CD4-positive, alpha-beta T cell treated with Interleukin-15 for 1 hour (primary cell): ENCODE measurements around the gene RGMA.
"Not testable (repeated sequence)": the region's sequence is repeated elsewhere in the genome, so short reads cannot be mapped to it uniquely, and the experiment has no call there.

Experiments
- DNase-seq: peaks from one replicate; pipeline ENCODE4 v3.0.0-alpha.2; 2020

Gene RGMA

GRCh38 chr15:93046721-93047120, 42.3 kb downstream of the RGMA start:
- no peak for DNase-seq

DNA sequence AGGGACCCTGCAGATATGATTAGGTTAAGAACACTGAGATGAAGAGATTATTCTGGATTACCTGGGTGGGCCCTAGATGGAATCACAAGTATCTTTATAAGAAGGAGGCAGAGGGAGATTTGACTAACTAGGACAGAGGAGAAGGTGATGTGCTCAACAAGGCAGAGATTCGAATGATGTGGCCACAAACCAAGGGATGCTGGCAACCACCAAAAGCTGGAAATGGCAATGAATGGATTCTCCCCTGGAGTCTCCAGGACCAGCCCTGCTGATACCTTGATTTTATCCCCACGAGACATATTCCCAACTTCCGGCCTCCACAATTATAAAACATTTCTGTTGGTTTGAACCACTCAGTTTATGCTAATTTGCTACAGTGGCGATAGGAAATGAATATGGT, 42.9 kb downstream of the RGMA start:
- no peak for DNase-seq

DNA sequence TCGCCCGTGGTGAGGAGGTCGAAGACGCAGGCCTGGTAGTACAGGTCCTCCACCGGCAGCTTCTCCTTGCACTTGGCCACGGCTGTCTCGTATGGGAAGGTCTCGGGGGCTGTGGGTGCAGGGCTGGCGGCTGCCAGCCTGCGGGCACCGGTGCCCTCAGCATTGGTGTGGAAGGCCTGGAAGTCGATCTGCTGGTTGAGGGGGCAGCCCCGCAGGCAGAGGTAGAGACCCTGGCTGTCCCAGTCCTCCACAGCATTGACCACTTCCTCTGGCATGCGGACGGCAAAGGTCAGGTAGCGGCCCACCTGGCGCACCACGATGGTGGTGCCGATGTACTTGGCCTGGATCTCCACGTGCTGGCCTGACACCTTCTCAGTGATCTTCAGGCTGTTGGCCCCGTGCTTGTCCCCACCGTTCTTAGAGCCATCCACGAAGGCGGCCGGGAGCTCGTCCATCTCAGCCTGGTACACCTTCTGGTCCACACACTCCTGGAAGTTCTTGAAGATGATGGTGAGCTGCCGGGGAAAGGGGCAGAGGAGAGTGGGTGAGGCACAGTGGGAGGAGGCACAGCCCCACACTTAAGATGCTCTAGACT, 43.7 kb downstream of the RGMA start:
- no peak for DNase-seq

DNA sequence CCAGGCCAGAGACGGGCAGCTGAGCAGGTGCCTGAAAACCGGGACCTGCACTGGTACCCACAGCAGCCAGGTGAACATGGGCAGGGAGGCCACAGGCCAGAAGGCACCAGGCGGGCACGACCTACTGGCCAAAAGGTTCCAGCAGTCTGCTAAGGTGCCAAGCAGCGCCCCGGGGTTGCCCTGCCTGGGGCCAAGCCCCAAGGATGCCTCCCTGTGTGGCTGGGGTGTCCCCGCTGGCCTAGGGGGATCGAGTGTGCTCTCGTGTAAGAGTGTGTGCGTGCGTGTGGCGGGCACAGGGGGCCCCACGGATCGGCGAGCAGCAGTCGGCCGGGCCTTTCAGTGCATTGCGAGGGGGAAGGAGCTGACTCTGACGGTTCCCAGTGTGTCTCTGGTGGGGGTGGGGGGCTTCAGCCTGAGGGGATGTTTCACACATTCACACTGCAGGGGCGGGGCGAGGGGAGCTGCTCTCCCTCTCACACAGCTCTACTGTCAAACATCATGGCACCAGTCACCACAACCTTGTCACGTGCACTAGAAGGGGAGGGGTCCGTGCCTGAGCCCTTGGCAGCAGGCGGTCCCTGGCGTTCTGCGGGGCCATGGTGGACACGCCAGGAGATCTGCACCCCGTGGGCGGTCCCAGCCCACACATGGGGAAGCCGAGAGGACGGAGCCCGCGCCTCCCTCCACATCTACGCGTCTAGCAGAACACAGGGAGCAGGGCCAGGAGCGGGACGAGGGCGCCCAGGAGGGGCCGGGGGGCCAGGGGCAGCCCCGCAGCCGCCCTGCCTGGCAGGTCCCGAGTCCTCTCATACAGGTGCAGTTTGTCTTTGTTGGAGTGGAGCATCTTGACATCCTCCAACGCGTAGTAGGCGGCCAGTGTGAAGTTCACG, 44.5 kb downstream of the RGMA start:
- no peak for DNase-seq

DNA sequence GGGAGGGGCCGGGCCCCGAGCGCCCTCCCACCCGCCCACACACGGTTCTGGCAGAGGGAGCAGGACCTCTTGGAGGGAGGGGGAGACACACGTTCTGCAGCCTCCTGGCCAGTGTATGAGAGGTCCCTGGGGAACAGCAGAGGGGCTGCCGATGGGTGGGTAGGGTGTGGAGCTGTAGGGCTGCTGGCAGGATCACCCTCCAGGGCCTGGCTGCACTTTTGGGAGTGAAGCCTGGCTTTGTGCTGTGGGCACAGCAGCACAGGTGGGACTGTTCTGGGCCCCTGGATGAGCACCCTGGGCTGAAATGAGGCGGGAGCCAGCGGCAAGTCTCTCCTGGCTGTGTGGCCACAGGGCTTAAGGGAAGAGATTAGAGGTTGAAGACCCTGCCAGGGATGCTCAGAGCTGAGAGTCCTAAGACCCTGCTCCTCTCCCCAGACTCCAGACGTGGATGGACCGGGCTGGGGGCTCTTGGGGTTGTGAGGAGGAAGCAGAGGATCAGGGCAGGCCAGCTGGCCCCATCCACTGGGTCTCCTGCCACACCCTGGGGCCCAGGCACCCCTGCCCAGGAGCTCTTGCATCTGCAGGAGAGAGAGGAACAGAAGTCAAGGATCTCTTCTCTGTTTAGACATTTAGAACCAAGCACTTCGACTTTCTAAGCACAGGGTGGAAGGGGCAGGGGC, 45.2 kb downstream of the RGMA start:
- DNase-seq: no peak

GRCh38 chr15:93042691-93043378, 46.2 kb downstream of the RGMA start:
- DNase-seq: no peak

DNA sequence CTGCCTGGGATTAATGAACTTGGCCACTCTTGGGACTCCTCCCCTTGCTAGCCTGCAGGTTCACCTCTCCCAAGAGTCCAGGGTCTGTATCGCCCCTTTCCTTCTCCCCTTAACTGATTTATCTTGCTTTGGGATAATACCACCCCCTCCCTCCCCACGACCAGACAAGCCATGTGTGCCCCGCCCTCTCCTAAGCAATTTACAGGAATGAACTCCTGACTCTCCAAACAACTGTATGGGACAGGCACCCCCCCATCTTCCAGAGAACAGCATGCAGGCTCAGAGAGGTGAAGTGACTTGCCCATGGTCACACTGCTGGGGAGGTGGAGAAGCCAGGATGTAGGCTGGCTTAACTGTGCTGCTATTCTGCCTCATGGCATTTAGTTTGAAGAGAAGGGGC, 46.8 kb downstream of the RGMA start:
- DNase-seq: no peak

DNA sequence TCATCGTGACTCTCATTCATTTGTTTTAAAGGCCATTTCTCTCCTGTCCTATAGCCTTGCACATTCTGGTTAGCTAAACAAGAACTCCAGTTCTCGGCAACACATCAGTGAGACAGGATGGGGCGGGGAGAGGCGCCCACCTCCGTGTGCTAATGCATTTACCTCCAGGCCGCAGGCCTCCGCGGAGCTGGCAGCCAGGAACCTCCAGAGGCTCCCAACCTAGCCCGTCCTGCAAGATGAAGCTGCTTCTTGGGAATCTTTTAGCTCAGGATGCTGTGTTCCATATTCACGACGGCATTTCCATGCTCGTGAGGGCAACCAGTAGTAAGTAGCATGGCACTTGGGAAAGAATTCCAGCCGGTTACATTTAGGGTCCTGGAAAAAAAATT, 47.9 kb downstream of the RGMA start:
- no peak for DNase-seq

DNA sequence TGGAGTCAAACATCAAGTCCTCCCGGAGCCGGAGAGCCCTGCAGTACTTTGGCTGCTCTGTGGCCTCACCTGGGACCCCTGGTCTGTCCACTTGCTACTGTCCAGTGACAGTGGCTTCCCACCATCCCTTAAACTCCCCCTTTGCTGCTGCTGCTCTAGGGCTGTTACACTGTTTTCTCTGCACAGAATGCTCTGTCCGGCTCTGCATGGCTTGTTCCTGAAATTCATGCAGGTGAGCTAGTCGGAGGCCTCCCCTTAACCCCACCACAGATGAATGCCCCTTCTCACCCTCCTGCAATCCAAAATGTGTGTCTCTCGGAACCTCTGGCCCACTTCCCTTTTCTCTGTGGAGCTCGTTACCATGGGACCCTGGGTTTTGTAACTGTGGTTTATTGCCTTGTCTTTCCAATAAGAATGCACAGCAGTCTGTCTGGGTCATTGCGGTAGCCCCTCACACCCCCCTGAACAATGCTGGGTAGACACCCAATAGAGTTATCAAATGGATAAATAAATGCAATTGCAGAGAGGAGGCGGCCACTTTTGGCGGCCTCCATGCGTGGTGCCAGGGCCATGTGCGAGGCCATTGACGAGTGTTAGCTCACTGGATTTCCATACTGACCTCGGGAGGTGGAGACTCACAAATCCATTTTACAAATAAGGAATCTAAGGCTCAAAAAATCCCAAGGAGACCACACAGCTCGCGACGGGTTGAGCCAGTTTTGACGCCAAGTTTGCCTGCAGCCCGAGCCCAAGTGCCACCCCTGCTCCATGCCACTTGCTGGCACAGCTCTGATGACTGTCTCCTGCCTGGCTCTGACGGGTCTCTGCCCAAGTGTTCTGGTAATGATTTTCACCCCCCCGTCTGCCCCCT, 48.5 kb downstream of the RGMA start:
- no peak for DNase-seq

GRCh38 chr15:93039562-93040287, 49.3 kb downstream of the RGMA start:
- DNase-seq: not testable (repeated sequence)

DNA sequence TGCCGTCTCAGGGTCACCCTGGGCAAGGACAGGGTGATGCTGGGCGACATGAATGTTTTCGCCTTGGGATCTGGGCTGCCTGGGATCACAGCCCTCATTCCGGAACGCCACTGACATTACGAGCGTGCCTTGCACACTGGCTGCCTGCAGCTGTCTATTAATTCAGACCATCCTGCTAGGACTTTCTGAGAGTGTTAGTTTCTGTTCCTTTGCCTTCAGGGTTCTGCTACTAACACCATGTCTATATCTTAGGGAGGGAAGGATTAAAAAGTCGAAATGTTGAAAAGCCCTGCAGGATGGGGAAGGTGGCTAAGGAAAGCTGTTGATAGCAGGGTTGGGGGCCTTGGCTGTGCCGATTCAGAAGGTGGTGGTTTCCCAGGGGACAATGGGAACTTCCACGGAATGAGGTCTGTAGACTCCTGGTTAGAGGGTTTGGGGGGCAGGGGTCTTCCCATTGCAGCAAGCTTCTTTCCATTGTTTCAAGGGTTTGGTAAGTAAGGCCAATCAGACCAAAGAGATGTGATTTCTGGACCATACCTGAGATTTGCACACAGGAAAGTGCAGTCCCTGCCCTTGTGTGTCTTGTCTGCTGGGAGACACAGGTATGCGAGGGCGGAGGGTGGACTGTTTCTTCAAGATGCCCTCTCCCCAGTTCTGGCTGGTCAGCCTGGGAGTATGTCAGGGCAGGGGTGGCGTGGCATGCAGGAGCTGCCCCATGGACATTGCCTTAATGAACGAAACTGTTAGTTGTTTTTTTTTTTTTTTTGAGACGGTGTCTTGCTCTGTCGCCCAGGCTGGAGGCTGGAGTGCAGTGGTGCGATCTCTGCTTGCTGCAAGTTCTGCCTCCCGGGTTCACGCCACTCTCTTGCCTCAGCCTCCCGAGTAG, 50.9 kb downstream of the RGMA start:
- peak; percentile 5 for DNase-seq

- peak; percentile 50 for DNase-seq
Measured at GRCh38 chr15:93036951-93037819, 51.8 kb downstream of the RGMA start.

- peak; percentile 41 for DNase-seq
Measured at GRCh38 chr15:93035953-93036810, 52.8 kb downstream of the RGMA start.

DNA sequence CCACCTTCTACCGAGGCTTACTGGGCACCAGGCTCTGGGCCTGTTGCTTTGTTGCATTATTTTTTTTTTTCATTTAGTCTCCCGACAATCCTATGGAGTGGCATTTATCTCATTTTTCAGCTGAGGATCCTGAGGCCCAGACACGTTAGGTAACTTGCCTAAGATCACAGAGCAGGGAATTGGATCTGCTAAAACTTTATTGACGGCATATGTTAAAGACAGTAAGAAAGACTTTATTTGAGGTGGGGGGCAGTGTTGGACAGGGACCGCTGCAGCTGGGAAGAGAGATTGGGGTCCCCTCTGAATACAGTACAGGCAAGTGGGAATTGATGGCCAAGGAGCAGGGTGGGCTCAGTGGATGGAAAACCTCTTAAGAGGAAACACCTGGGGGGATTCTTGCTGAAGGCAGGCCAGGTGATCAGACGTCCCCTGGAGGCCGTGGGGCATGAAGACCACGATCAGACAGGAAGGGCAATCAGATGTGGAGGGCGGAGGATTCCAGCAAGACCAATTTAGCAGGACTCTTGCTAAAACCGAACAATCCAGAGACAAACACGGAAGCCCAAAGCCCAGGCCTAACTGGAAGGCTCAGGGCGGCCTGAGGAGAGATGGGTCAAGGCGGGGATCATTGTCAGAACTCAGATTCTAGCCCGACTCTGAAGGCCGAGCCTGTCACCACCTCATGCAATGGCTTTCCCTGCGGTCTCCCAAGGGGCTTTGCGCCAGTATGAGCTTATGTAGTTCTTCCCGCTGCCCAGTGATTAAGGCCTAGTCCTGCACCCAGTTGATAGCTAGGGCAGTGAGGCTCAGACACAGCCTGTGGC, 53.7 kb downstream of the RGMA start:
- DNase-seq: no peak

DNA sequence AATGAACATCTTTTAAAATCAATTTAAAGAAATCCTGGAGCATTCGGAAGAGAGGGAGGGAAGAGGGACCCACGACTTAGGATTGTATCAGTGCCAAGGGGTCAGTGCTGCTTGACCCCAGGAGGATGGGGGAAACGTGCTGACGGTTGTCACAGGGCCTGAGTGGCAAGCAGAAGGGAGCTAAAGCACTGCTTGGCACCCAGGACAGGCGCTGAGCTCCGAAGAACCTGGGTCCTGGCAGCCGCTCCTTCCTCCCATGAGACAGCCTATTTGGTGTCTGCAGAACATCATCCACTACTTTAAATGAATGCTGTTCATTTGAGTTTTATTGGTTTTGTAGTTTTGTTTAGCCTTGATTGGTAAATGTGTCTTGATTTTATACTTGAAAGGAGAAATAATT, 54.5 kb downstream of the RGMA start:
- no peak for DNase-seq

- no peak for DNase-seq
Measured at GRCh38 chr15:93033434-93034045, 55.5 kb downstream of the RGMA start.
